ENCODE results near the gene KCNQ2.

DNA sequence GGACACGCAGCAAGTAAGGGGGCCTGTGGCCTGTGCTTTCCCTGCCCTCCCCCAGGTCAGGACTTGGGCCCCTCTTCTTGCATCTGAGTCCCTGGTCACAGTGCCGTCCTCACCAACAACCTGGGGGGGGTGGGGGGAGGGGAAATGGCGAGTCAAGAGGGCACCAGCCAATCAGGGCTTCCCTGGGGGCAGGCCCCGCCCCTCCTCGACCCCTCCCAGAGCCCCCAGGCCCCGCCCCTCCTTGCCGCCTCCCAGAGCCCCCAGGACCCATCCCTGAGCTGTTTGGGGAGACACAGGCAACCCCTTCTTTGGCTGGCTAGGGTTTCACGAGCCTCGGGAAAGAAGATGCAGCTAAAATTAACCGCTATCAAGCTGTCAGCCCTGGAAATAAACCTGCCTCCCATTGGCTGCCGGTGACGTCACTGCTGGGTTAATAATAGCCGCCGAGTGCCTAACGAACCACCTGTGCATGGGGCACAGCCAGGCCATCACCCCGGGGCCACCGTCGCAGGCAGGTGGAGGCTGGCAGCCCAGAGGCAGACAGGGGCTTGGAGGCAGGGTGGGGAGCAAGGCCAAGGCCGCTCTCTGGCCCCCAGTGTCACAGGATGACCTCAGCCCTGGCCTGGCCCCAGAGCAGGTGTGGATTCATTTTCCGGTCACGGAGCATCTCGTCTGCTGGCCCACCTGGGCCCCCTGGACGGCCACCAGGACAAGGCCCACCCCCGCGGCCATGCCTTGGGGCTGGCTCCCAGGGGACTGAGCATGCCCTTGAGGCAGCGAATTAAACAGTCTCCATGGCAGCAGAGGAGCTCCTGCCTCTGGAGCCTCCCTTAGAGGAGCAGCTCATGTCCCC, 29.6 kb upstream of the KCNQ2 start:
- TF ChIP-seq GATA2 (IDR thresholded peaks at IDR 0.05; ENCODE audit: low read depth, low read length) = no peak
- no peak for TF ChIP-seq GATA3 (IDR thresholded peaks at IDR 0.05; ENCODE audit: low read depth, low read length)
